Adrenal gland (tissue), 5 donors: ENCODE measurements around the gene SLC13A3.

Experiments
- POLR2A ChIP-seq, 2 donors: fragments of 450-650 bp; IDR thresholded peaks; one replicate each; pipeline ENCODE4 v1.6.1; 2017; ENCODE audit warnings: antibody characterized with exemption in 2 of 2, mild to moderate bottlenecking in 2 of 2, moderate library complexity in 1 of 2
- TF ChIP-seq, protein P1 (sequence below), 6 experiments: fragments of 450-650 bp in 4 of 6; fragments of 200-600 bp in 2 of 6; sonication (generic) in 1 of 6; IDR thresholded peaks; 1 replicate in 5 of 6; 2 replicates in 1 of 6; pipeline versions ENCODE4 v1.5.1 to v1.8.0; 2016 to 2021; ENCODE audit warnings: antibody characterized with exemption in 6 of 6, mild to moderate bottlenecking in 2 of 6, moderate library complexity in 1 of 6
- donor health status: DM: no; HTN: no; CAD: no.

DNA sequence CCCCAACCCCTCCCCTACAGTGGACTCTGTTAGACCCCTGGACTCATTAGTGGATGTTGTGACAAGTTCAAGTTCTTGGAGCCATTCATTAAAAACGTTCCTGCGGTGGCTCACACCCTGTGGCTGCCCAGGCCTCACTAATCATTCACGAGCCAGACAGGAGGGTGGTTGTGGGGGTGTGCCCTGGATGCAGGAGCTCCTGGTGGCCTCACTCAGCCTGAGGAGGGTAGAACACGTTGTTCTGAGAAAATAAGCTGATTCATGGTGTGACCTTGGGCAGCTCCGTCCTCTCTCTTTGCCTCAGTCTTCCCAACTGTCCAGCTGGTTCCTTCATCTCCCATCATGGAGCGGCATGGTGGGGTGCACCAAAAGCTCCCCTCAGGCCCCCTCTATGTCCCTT is 16.7 kb downstream of the SLC13A3 start:
- no peak for TF ChIP-seq POLR2A (IDR thresholded peaks at IDR 0.05)
- TF ChIP-seq, protein P1, sequence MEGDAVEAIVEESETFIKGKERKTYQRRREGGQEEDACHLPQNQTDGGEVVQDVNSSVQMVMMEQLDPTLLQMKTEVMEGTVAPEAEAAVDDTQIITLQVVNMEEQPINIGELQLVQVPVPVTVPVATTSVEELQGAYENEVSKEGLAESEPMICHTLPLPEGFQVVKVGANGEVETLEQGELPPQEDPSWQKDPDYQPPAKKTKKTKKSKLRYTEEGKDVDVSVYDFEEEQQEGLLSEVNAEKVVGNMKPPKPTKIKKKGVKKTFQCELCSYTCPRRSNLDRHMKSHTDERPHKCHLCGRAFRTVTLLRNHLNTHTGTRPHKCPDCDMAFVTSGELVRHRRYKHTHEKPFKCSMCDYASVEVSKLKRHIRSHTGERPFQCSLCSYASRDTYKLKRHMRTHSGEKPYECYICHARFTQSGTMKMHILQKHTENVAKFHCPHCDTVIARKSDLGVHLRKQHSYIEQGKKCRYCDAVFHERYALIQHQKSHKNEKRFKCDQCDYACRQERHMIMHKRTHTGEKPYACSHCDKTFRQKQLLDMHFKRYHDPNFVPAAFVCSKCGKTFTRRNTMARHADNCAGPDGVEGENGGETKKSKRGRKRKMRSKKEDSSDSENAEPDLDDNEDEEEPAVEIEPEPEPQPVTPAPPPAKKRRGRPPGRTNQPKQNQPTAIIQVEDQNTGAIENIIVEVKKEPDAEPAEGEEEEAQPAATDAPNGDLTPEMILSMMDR (IDR thresholded peaks at IDR 0.05) = no peak
